Measurements from ENCODE around the gene CALML5. TPM values are rescaled to one million over a fixed set of nuclear protein-coding genes. Genes with fewer than 3 reads are reported as not detected.

CALML5 gene
- total RNA-seq, 1 experiment from 2014 or later, result not detected

DNA sequence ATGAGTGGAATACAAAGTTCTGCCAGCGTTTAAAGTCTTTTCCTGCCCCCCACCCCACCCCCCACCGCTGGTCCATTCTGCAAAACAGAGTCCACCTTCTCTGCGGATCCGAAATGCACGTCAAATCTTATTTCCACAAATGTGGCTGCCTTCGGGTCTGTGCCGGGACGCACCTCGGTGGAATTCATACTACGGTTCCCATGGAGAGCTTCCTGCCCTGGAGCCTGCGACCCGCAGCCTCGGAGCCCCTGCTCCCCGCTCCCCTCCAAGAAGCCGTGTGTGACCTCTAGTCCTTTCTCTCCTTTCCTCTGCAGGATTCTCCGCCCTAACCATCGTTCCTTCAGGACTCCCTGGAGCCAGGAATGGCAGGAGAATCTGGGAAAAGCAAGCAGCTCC, 12.5 kb upstream of the CALML5 start:
- intact Hi-C loops (cut with micrococcal nuclease), result no loop called here
- CTCF ChIA-PET, result no interaction called here

DNA sequence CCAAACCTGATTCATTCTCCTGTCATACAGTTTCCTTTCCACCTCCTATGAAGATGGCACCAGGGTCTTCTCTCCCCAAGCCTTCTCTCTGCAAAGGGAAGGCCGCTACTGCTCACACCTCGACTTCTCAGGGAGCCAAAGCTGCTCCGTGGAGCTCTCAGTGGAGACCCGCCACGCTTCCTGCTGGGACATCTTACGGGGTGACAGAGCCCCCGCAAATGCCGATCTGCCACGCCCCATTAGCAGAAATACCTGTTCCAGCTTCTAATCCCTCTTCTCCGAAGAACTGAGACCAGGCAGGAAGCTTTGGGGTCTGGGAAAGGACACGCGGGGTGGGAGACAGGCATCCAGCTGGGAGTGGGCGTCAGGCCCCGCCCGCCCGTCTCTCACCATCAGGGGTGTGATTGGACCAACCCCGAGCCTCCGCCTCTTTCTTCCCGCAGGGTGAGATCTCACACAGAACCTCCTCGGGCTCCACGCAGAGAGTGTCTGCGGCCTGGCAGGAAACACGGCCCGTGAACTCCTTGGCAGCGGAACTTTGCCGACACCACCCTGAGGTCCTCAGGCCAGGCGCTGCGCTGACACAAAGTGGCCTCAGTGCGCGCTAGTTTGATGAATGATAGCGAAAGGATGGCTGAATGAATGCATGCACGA, 12.0 kb upstream of the CALML5 start:
- Histone ChIP-seq H3K4me1 (ENCODE audit: insufficient read depth, low read length) (no peaks in the 10 kb centered on the region), H3K36me3 (ENCODE audit: low read depth, low read length) (no peaks in the 10 kb centered on the region), H3K79me2 (ENCODE audit: low read length) (no peaks in the 10 kb centered on the region), H3K9me3 (ENCODE audit: low read length) (no peaks in the 10 kb centered on the region), H3K4me3 (ENCODE audit: low read length) (no peak overlapping the region), H2AFZ (ENCODE audit: low read length) (no peak overlapping the region), H3F3A (ENCODE audit: low read length, unreplicated experiment) (no peaks in the 10 kb centered on the region), H3K4me2 (ENCODE audit: low read length) (no peak overlapping the region), H3K27ac (ENCODE audit: low read length) (no peak overlapping the region), H3K27me3 (ENCODE audit: low read length) (no peaks in the 10 kb centered on the region), H4K20me1 (ENCODE audit: low read length) (no peaks in the 10 kb centered on the region), H3K9me2 (replicated peaks; ENCODE audit: low read length) (no peaks in the 10 kb centered on the region), H3K9ac (ENCODE audit: low read length) (no peak overlapping the region)
- ChIA-PET POLR2A (ENCODE audit: unreplicated experiment) (no interaction called here), CTCF (no interaction called here)
- ATAC-seq, result no peak
- TF ChIP-seq, protein P1, sequence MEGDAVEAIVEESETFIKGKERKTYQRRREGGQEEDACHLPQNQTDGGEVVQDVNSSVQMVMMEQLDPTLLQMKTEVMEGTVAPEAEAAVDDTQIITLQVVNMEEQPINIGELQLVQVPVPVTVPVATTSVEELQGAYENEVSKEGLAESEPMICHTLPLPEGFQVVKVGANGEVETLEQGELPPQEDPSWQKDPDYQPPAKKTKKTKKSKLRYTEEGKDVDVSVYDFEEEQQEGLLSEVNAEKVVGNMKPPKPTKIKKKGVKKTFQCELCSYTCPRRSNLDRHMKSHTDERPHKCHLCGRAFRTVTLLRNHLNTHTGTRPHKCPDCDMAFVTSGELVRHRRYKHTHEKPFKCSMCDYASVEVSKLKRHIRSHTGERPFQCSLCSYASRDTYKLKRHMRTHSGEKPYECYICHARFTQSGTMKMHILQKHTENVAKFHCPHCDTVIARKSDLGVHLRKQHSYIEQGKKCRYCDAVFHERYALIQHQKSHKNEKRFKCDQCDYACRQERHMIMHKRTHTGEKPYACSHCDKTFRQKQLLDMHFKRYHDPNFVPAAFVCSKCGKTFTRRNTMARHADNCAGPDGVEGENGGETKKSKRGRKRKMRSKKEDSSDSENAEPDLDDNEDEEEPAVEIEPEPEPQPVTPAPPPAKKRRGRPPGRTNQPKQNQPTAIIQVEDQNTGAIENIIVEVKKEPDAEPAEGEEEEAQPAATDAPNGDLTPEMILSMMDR (conservative IDR thresholded peaks at IDR 0.05; ENCODE audit: low read depth, low read length), result no peak
- no peak for TF ChIP-seq EZH2 (IDR thresholded peaks at IDR 0.05; ENCODE audit: low read length, unreplicated experiment)
- no peak for TF ChIP-seq EZH2phosphoT487 (IDR thresholded peaks at IDR 0.05; ENCODE audit: borderline replicate concordance, low read length)
- no peak for DNase-seq
- no TSS peak for BruUV-seq (replicated peaks)
- intact Hi-C loops (cut with micrococcal nuclease), result no loop called here

More for the DNA sequence above, 12.5 kb upstream of the CALML5 start:
- POLR2A ChIA-PET (ENCODE audit: unreplicated experiment), result interaction anchor here (0.5 kb wide), 1 partner anchor 395 kb away, joined by 3 read pairs; no protein-coding TSS in a partner anchor
- Histone ChIP-seq H3K4me1 (ENCODE audit: insufficient read depth, low read length) (no peaks in the 10 kb centered on the region), H3K27ac (ENCODE audit: low read length) (no peak overlapping the region), H3K9me3 (ENCODE audit: low read length) (no peaks in the 10 kb centered on the region), H4K20me1 (ENCODE audit: low read length) (no peaks in the 10 kb centered on the region), H3K9me2 (replicated peaks; ENCODE audit: low read length) (no peaks in the 10 kb centered on the region), H3K27me3 (ENCODE audit: low read length) (no peaks in the 10 kb centered on the region), H3K4me3 (ENCODE audit: low read length) (no peak overlapping the region), H3K9ac (ENCODE audit: low read length) (no peak overlapping the region), H3K79me2 (ENCODE audit: low read length) (no peaks in the 10 kb centered on the region), H3K36me3 (ENCODE audit: low read depth, low read length) (no peaks in the 10 kb centered on the region), H3F3A (ENCODE audit: low read length, unreplicated experiment) (no peaks in the 10 kb centered on the region), H2AFZ (ENCODE audit: low read length) (no peak overlapping the region), H3K4me2 (ENCODE audit: low read length) (no peak overlapping the region)
- no TSS peak for BruUV-seq (replicated peaks)
- no peak for DNase-seq
- ATAC-seq, result no peak
- TF ChIP-seq, protein P1 (conservative IDR thresholded peaks at IDR 0.05; ENCODE audit: low read depth, low read length), result no peak
- TF ChIP-seq EZH2phosphoT487 (IDR thresholded peaks at IDR 0.05; ENCODE audit: borderline replicate concordance, low read length) (no peak), EZH2 (IDR thresholded peaks at IDR 0.05; ENCODE audit: low read length, unreplicated experiment) (no peak)

DNA sequence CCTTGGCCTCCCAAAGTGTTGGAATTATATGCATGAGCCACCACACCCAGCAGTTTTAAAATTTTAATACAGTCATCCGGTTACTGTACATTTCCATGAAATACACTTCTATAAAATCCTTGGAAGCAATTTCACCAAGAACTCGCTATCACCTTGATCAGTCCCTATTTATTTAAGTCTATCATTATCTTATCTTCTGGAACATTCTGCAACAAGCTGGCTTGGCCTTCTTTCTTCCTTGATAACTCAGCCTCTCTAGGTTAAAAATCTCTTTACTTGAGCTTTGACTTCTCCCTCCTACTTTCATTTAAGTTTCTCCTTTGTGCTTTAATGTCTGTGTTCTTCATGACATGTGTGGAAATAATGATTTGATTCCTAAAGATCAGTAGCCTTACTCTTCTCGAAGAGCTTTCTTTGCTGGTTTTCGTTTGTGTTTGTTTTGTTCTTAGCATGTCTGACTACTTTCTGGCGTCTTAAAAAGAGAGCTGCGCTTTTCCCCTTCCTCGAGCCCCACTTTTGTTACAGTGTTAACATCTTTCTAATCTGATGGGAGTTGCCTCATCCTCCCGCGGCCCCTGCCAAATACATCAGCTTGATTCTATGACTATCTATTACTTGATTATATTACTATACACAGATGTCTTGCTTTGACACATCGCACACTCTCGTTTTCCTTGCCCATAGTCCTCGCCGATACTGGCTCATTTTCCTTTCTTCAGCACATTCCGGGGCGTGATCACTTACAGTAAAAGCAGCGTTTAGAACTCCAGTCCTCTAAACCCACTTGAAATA, 11.1 kb upstream of the CALML5 start:
- no peak overlapping the region for H2AFZ ChIP-seq (ENCODE audit: low read length)
- no TSS peak for BruUV-seq (replicated peaks)
- no peak overlapping the region for H3K27ac ChIP-seq (ENCODE audit: low read length)
- H4K20me1 ChIP-seq (ENCODE audit: low read length), result no peaks in the 10 kb centered on the region
- no peak for DNase-seq
- TF ChIP-seq, protein P1 (conservative IDR thresholded peaks at IDR 0.05; ENCODE audit: low read depth, low read length), result no peak
- TF ChIP-seq EZH2phosphoT487 (IDR thresholded peaks at IDR 0.05; ENCODE audit: borderline replicate concordance, low read length) (no peak), EZH2 (IDR thresholded peaks at IDR 0.05; ENCODE audit: low read length, unreplicated experiment) (no peak)
- no peaks in the 10 kb centered on the region for H3K79me2 ChIP-seq (ENCODE audit: low read length)
- H3K4me3 ChIP-seq (ENCODE audit: low read length), result no peak overlapping the region
- no peaks in the 10 kb centered on the region for H3F3A ChIP-seq (ENCODE audit: low read length, unreplicated experiment)
- H3K9ac ChIP-seq (ENCODE audit: low read length), result no peak overlapping the region
- ChIA-PET POLR2A (ENCODE audit: unreplicated experiment) (no interaction called here), CTCF (no interaction called here)
- no peaks in the 10 kb centered on the region for H3K27me3 ChIP-seq (ENCODE audit: low read length)
- intact Hi-C loops (cut with micrococcal nuclease), result no loop called here
- H3K9me2 ChIP-seq (replicated peaks; ENCODE audit: low read length), result no peaks in the 10 kb centered on the region
- no peaks in the 10 kb centered on the region for H3K36me3 ChIP-seq (ENCODE audit: low read depth, low read length)
- no peaks in the 10 kb centered on the region for H3K4me1 ChIP-seq (ENCODE audit: insufficient read depth, low read length)
- no peak for ATAC-seq
- no peaks in the 10 kb centered on the region for H3K9me3 ChIP-seq (ENCODE audit: low read length)
- H3K4me2 ChIP-seq (ENCODE audit: low read length), result no peak overlapping the region
